ENCODE results near the gene BABAM2. TPM values are rescaled to one million over a fixed set of nuclear protein-coding genes. Genes with fewer than 3 reads are reported as not detected.

The BABAM2 gene
- total and polyA plus RNA-seq, 2 experiments from 2014 or later = 35.2 to 46.1 TPM

- Histone ChIP-seq H3K4me3 (no peak overlapping the region), H3K4me2 (ENCODE audit: unreplicated experiment) (no peak overlapping the region), H3K36me3 (ENCODE audit: low read depth) (no peaks in the 10 kb centered on the region), H3K9me2 (ENCODE audit: insufficient read depth) (no peaks in the 10 kb centered on the region), H2AFZ (no peak overlapping the region), H4K20me1 (ENCODE audit: insufficient read depth) (no peaks in the 10 kb centered on the region), H3K9me3 (ENCODE audit: low read depth) (no peaks in the 10 kb centered on the region), H3F3A (ENCODE audit: insufficient read depth) (peaks cover 5% of the 10 kb centered on the region; the same call in 1 of the 2 replicates), H3K9ac (no peak overlapping the region), H3K79me2 (ENCODE audit: insufficient read depth) (no peaks in the 10 kb centered on the region), H3K27ac (no peak overlapping the region), H3K27me3 (replicated peaks; ENCODE audit: insufficient read depth) (no peaks in the 10 kb centered on the region), H3K4me1 (ENCODE audit: insufficient read depth) (peaks cover 11% of the 10 kb centered on the region)
- in situ Hi-C loops (cut with MboI) = no loop called here
- DNase-seq = no peak
- WGBS, 2 experiments (ENCODE audit: low coverage in 1 of 2, low lambda C conversion rate in 2 of 2, missing lambda C conversion rate in 2 of 2) = 96% methylated on average over 6 to 7 of the region's 7 CpGs
- TF ChIP-seq EZH2 (IDR thresholded peaks at IDR 0.05; ENCODE audit: insufficient read depth, poor library complexity, severe bottlenecking) = no peak
Measured at GRCh38 chr2:28382755-28383154, 492.2 kb downstream of the BABAM2 start.

GRCh38 chr2:28387082-28387960, 496.8 kb downstream of the BABAM2 start:
- H3K79me2 ChIP-seq (ENCODE audit: insufficient read depth) = no peaks in the 10 kb centered on the region
- peaks cover 29% of the 10 kb centered on the region for H3K4me1 ChIP-seq (ENCODE audit: insufficient read depth)
- H3K36me3 ChIP-seq (ENCODE audit: low read depth) = no peaks in the 10 kb centered on the region
- no peak overlapping the region for H3K4me2 ChIP-seq (ENCODE audit: unreplicated experiment)
- DNase-seq = peak; percentile 61
- H3F3A ChIP-seq (ENCODE audit: insufficient read depth) = peaks cover 25% of the 10 kb centered on the region
- no peaks in the 10 kb centered on the region for H3K27me3 ChIP-seq (replicated peaks; ENCODE audit: insufficient read depth)
- TF ChIP-seq EZH2 (IDR thresholded peaks at IDR 0.05; ENCODE audit: insufficient read depth, poor library complexity, severe bottlenecking) (no peak), EZH2phosphoT487 (IDR thresholded peaks at IDR 0.05; ENCODE audit: insufficient read depth, low read depth) (no peak)
- WGBS, 2 experiments (ENCODE audit: low coverage in 1 of 2, low lambda C conversion rate in 2 of 2, missing lambda C conversion rate in 2 of 2) = 51 to 53% methylated on average over 6 of the region's 6 CpGs
- H4K20me1 ChIP-seq (ENCODE audit: insufficient read depth) = no peaks in the 10 kb centered on the region
- no peak overlapping the region for H3K4me3 ChIP-seq
- no peak overlapping the region for H3K27ac ChIP-seq
- in situ Hi-C loops (cut with MboI) = no loop called here
- H3K9ac ChIP-seq = no peak overlapping the region
- no peaks in the 10 kb centered on the region for H3K9me3 ChIP-seq (ENCODE audit: low read depth)
- no peak overlapping the region for H2AFZ ChIP-seq
- no peaks in the 10 kb centered on the region for H3K9me2 ChIP-seq (ENCODE audit: insufficient read depth)

Small RNA genes within 50 kb of the gene (microRNA-seq; reads per million reads assigned to microRNA genes)
- gene MIR4263 (ENCODE audit: borderline number of aligned reads) = not detected

Small RNA genes within 50 kb of the gene (small RNA-seq; reads per million reads assigned to genes)
- gene MIR4263 (ENCODE audit: low read depth, low replicate concordance) (not detected), gene RF02271 (ENCODE audit: low read depth, low replicate concordance) (not detected)

Other genes starting within 250 kb of the BABAM2 start
- gene SUPT7L, start 227.1 kb upstream of the BABAM2 start, total RNA-seq (2014; rRNA removed; shearing (Covaris generic)) = 24.6 and 25.3 TPM in 2 replicates
- 22.0 and 23.3 TPM in 2 replicates for gene SUPT7L, start 227.1 kb upstream of the BABAM2 start, polyA plus RNA-seq (2016; fragmentation: Nextera tagmentation; extraction: Ambion mirVana)
- gene SLC4A1AP, start 226.8 kb upstream of the BABAM2 start, total RNA-seq (2014; rRNA removed; shearing (Covaris generic)) = 21.0 and 23.9 TPM in 2 replicates
- 22.4 and 24.4 TPM in 2 replicates for gene SLC4A1AP, start 226.8 kb upstream of the BABAM2 start, polyA plus RNA-seq (2016; fragmentation: Nextera tagmentation; extraction: Ambion mirVana)
- gene MRPL33, start 119.0 kb upstream of the BABAM2 start, total RNA-seq (2014; rRNA removed; shearing (Covaris generic)) = 24.2 and 70.8 TPM in 2 replicates
- 338 and 340 TPM in 2 replicates for gene MRPL33, start 119.0 kb upstream of the BABAM2 start, polyA plus RNA-seq (2016; fragmentation: Nextera tagmentation; extraction: Ambion mirVana)
- 2.8 and 3.0 TPM in 2 replicates for gene RBKS, start 342 bp upstream of the BABAM2 start, total RNA-seq (2014; rRNA removed; shearing (Covaris generic))
- gene RBKS, start 342 bp upstream of the BABAM2 start, polyA plus RNA-seq (2016; fragmentation: Nextera tagmentation; extraction: Ambion mirVana) = 3.6 and 4.0 TPM in 2 replicates